ENCODE measurements around the gene IL1B. TPM values are rescaled to one million over a fixed set of nuclear protein-coding genes. Genes with fewer than 3 reads are reported as not detected.

Gene IL1B
- total and polyA plus RNA-seq, 2 of the 8 experiments (the other 6 are each of a cell fraction or from before 2014, with no cell fraction given) = not detected

DNA sequence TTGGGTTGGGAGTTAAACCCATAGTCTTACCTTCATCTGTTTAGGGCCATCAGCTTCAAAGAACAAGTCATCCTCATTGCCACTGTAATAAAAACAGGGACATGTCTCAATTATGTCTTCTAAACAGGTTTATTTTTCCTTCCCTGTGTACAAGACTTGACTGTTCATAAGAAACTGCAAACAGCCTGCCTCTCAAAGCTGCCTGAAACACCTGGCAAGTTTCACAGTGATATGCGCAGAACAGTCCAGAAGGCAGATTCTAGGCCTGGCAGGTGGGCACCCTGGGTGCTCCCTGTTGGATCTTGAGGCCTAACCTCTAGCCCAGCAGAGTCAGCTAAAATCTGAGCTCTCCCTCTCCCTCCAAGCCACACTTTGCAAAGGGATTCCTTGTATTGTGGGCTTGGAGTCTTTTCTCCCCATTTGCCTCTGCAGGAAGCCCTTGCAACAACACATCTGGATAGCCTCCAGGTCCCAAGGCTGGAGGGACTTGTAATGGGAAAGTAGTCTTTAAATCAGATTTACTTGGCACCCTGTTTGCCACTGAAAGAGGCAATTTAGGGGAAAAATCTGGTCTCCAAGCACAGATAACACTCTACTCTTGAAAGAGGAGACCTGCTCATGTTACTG, 930 bp downstream of the IL1B start (continued):
- TF ChIP-seq, protein P1, sequence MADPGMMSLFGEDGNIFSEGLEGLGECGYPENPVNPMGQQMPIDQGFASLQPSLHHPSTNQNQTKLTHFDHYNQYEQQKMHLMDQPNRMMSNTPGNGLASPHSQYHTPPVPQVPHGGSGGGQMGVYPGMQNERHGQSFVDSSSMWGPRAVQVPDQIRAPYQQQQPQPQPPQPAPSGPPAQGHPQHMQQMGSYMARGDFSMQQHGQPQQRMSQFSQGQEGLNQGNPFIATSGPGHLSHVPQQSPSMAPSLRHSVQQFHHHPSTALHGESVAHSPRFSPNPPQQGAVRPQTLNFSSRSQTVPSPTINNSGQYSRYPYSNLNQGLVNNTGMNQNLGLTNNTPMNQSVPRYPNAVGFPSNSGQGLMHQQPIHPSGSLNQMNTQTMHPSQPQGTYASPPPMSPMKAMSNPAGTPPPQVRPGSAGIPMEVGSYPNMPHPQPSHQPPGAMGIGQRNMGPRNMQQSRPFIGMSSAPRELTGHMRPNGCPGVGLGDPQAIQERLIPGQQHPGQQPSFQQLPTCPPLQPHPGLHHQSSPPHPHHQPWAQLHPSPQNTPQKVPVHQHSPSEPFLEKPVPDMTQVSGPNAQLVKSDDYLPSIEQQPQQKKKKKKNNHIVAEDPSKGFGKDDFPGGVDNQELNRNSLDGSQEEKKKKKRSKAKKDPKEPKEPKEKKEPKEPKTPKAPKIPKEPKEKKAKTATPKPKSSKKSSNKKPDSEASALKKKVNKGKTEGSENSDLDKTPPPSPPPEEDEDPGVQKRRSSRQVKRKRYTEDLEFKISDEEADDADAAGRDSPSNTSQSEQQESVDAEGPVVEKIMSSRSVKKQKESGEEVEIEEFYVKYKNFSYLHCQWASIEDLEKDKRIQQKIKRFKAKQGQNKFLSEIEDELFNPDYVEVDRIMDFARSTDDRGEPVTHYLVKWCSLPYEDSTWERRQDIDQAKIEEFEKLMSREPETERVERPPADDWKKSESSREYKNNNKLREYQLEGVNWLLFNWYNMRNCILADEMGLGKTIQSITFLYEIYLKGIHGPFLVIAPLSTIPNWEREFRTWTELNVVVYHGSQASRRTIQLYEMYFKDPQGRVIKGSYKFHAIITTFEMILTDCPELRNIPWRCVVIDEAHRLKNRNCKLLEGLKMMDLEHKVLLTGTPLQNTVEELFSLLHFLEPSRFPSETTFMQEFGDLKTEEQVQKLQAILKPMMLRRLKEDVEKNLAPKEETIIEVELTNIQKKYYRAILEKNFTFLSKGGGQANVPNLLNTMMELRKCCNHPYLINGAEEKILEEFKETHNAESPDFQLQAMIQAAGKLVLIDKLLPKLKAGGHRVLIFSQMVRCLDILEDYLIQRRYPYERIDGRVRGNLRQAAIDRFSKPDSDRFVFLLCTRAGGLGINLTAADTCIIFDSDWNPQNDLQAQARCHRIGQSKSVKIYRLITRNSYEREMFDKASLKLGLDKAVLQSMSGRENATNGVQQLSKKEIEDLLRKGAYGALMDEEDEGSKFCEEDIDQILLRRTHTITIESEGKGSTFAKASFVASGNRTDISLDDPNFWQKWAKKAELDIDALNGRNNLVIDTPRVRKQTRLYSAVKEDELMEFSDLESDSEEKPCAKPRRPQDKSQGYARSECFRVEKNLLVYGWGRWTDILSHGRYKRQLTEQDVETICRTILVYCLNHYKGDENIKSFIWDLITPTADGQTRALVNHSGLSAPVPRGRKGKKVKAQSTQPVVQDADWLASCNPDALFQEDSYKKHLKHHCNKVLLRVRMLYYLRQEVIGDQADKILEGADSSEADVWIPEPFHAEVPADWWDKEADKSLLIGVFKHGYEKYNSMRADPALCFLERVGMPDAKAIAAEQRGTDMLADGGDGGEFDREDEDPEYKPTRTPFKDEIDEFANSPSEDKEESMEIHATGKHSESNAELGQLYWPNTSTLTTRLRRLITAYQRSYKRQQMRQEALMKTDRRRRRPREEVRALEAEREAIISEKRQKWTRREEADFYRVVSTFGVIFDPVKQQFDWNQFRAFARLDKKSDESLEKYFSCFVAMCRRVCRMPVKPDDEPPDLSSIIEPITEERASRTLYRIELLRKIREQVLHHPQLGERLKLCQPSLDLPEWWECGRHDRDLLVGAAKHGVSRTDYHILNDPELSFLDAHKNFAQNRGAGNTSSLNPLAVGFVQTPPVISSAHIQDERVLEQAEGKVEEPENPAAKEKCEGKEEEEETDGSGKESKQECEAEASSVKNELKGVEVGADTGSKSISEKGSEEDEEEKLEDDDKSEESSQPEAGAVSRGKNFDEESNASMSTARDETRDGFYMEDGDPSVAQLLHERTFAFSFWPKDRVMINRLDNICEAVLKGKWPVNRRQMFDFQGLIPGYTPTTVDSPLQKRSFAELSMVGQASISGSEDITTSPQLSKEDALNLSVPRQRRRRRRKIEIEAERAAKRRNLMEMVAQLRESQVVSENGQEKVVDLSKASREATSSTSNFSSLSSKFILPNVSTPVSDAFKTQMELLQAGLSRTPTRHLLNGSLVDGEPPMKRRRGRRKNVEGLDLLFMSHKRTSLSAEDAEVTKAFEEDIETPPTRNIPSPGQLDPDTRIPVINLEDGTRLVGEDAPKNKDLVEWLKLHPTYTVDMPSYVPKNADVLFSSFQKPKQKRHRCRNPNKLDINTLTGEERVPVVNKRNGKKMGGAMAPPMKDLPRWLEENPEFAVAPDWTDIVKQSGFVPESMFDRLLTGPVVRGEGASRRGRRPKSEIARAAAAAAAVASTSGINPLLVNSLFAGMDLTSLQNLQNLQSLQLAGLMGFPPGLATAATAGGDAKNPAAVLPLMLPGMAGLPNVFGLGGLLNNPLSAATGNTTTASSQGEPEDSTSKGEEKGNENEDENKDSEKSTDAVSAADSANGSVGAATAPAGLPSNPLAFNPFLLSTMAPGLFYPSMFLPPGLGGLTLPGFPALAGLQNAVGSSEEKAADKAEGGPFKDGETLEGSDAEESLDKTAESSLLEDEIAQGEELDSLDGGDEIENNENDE (IDR thresholded peaks at IDR 0.05; ENCODE audit: insufficient replicate concordance, low read length) = no peak
- no peak for TF ChIP-seq ASH2L (IDR thresholded peaks at IDR 0.05; ENCODE audit: low read length)
- TF ChIP-seq EZH2 (IDR thresholded peaks at IDR 0.05; ENCODE audit: low read depth, low read length, severe bottlenecking) = no peak
- TF ChIP-seq, protein P2, sequence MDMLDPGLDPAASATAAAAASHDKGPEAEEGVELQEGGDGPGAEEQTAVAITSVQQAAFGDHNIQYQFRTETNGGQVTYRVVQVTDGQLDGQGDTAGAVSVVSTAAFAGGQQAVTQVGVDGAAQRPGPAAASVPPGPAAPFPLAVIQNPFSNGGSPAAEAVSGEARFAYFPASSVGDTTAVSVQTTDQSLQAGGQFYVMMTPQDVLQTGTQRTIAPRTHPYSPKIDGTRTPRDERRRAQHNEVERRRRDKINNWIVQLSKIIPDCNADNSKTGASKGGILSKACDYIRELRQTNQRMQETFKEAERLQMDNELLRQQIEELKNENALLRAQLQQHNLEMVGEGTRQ (IDR thresholded peaks at IDR 0.05; ENCODE audit: low read length) = no peak
- no peak for TF ChIP-seq RBBP5 (IDR thresholded peaks at IDR 0.05; ENCODE audit: borderline replicate concordance, low read depth, low read length)
- TF ChIP-seq BRCA1 (IDR thresholded peaks at IDR 0.05; ENCODE audit: low read depth, low read length) = no peak
- TF ChIP-seq POLR2AphosphoS5 (IDR thresholded peaks at IDR 0.05; ENCODE audit: low read depth, low read length) = no peak
- no peak for TF ChIP-seq TBP (IDR thresholded peaks at IDR 0.05; ENCODE audit: low read depth, low read length)
- TF ChIP-seq NRF1 (IDR thresholded peaks at IDR 0.05; ENCODE audit: low read depth, low read length) = no peak

Measured in H1 (cell line).